WTC11 (cell line): Measurements from ENCODE around the gene FPR3. TPM values are rescaled to one million over a fixed set of nuclear protein-coding genes. Genes with fewer than 3 reads are reported as not detected.

Experiments used
- ATAC-seq: fragments of 200-7000 bp; cut with Tn5 transposase; 2 replicates; pipeline ENCODE4 v1.10.0; 2021; ENCODE audit warnings: mild to moderate bottlenecking, moderate library complexity
- CTCF ChIA-PET: fragments of 300-600 bp; sonication (Branson Sonifier 250); formaldehyde crosslinking; loops from one replicate; lab custom pipeline; 2021; ENCODE audit warnings: antibody characterized with exemption; lab: Charles Lee
- POLR2A ChIA-PET: fragments of 350-600 bp; sonication (Branson Sonifier 250); formaldehyde crosslinking; loops from one replicate; lab custom pipeline; 2021; ENCODE audit warnings: antibody characterized with exemption; lab: Charles Lee
- DNase-seq: peaks from one replicate; pipeline ENCODE4 v3.0.0; 2021; ENCODE audit warnings: low spot score
- H3K27ac Mint-ChIP-seq: 2 replicates; pipeline ENCODE4 v1.8.0; 2021; ENCODE audit warnings: mixed read lengths
- H3K27me3 Mint-ChIP-seq: 2 replicates; pipeline ENCODE4 v1.8.0; 2021; ENCODE audit warnings: low read depth, mild to moderate bottlenecking, moderate library complexity, mixed read lengths
- H3K36me3 Mint-ChIP-seq: 2 replicates; pipeline ENCODE4 v1.8.0; 2021; ENCODE audit warnings: mixed read lengths
- H3K4me1 Mint-ChIP-seq: 2 replicates; pipeline ENCODE4 v1.8.0; 2022; ENCODE audit warnings: mixed read lengths
- H3K4me3 Mint-ChIP-seq: 2 replicates; pipeline ENCODE4 v1.8.0; 2021; ENCODE audit warnings: mild to moderate bottlenecking, moderate library complexity, mixed read lengths
- H3K9me3 Mint-ChIP-seq: 2 replicates; pipeline ENCODE4 v1.8.0; 2021; ENCODE audit warnings: mixed read lengths
- CBFB ChIP-seq: sonication (generic); formaldehyde crosslinking; IDR thresholded peaks from 2 replicates; pipeline ENCODE4 v1.8.1; 2022; ENCODE audit warnings: mild to moderate bottlenecking, low read depth, missing genetic modification reagents
- ESRRA ChIP-seq: sonication (generic); formaldehyde crosslinking; IDR thresholded peaks from 2 replicates; pipeline ENCODE4 v1.8.1; 2022; ENCODE audit warnings: mild to moderate bottlenecking, missing genetic modification reagents, borderline replicate concordance
- GRHL2 ChIP-seq: fragments of 250-450 bp; sonication (Bioruptor Pico); IDR thresholded peaks from 2 replicates; pipeline ENCODE4 v1.8.0; 2022; ENCODE audit warnings: mild to moderate bottlenecking, moderate library complexity; ENCODE audit not compliant: insufficient replicate concordance, severe bottlenecking
- NR2C2 ChIP-seq: sonication (generic); formaldehyde crosslinking; IDR thresholded peaks from 2 replicates; pipeline ENCODE4 v1.8.0; 2022; ENCODE audit warnings: mild to moderate bottlenecking, missing genetic modification reagents
- RORB ChIP-seq: fragments of 250-450 bp; sonication (Bioruptor Pico); IDR thresholded peaks from 2 replicates; pipeline ENCODE4 v1.9.0; 2021; ENCODE audit warnings: mild to moderate bottlenecking
- TEAD4 ChIP-seq: sonication (generic); formaldehyde crosslinking; IDR thresholded peaks from 2 replicates; pipeline ENCODE4 v1.8.0; 2022; ENCODE audit warnings: mild to moderate bottlenecking, missing genetic modification reagents
- TP53 ChIP-seq: sonication (generic); formaldehyde crosslinking; IDR thresholded peaks from 2 replicates; pipeline ENCODE4 v1.8.1; 2023; ENCODE audit warnings: mild to moderate bottlenecking, missing genetic modification reagents
- ZBTB21 ChIP-seq: sonication (generic); formaldehyde crosslinking; IDR thresholded peaks from 2 replicates; pipeline ENCODE4 v1.8.1; 2023; ENCODE audit warnings: mild to moderate bottlenecking, missing genetic modification reagents, borderline replicate concordance
- ZBTB43 ChIP-seq: sonication (generic); formaldehyde crosslinking; IDR thresholded peaks from 2 replicates; pipeline ENCODE4 v1.8.1; 2023; ENCODE audit warnings: mild to moderate bottlenecking, missing genetic modification reagents
- ZNF232 ChIP-seq: sonication (generic); formaldehyde crosslinking; IDR thresholded peaks from 2 replicates; pipeline ENCODE4 v1.8.0; 2022; ENCODE audit warnings: mild to moderate bottlenecking, missing genetic modification reagents
- ZNF317 ChIP-seq: sonication (generic); formaldehyde crosslinking; IDR thresholded peaks from 2 replicates; pipeline ENCODE4 v1.8.1; 2023; ENCODE audit warnings: low read depth, mild to moderate bottlenecking, moderate library complexity, missing genetic modification reagents, borderline replicate concordance
- ZNF416 ChIP-seq: fragments of 250-450 bp; sonication (Bioruptor Pico); IDR thresholded peaks from 2 replicates; pipeline ENCODE4 v1.9.0; 2021; ENCODE audit warnings: mild to moderate bottlenecking, inconsistent platforms
- ZNF512 ChIP-seq: sonication (generic); formaldehyde crosslinking; IDR thresholded peaks from 2 replicates; pipeline ENCODE4 v1.8.1; 2022; ENCODE audit warnings: missing genetic modification reagents, borderline replicate concordance
- total RNA-seq: library from RNA; stranded (reverse); gene quantifications from 3 replicates; pipeline ENCODE4 v1.2.3, GENCODE V29; 2021
- TF ChIP-seq, protein P1 (sequence below): fragments of 250-450 bp; sonication (Bioruptor Pico); IDR thresholded peaks from 2 replicates; pipeline ENCODE4 v1.9.0; 2021; ENCODE audit warnings: moderate library complexity, mild to moderate bottlenecking, inconsistent platforms, borderline replicate concordance
- TF ChIP-seq, protein P2 (sequence below): sonication (generic); formaldehyde crosslinking; IDR thresholded peaks from 2 replicates; pipeline ENCODE4 v1.8.0; 2022; ENCODE audit warnings: mild to moderate bottlenecking, missing genetic modification reagents
- TF ChIP-seq, protein P3 (sequence below): sonication (generic); formaldehyde crosslinking; IDR thresholded peaks from 2 replicates; pipeline ENCODE4 v1.8.1; 2023; ENCODE audit warnings: mild to moderate bottlenecking, moderate library complexity, missing genetic modification reagents
- TF ChIP-seq, protein P4 (sequence below): sonication (generic); formaldehyde crosslinking; IDR thresholded peaks from 2 replicates; pipeline ENCODE4 v1.8.0; 2022; ENCODE audit warnings: mild to moderate bottlenecking, missing genetic modification reagents
- TF ChIP-seq, protein P5 (sequence below): fragments of 250-450 bp; sonication (Bioruptor Pico); conservative IDR thresholded peaks from 2 replicates; pipeline ENCODE4 v1.9.0; 2021; ENCODE audit warnings: mild to moderate bottlenecking

FPR3 gene
- total RNA-seq, 1 experiment from 2014 or later = not detected

DNA sequence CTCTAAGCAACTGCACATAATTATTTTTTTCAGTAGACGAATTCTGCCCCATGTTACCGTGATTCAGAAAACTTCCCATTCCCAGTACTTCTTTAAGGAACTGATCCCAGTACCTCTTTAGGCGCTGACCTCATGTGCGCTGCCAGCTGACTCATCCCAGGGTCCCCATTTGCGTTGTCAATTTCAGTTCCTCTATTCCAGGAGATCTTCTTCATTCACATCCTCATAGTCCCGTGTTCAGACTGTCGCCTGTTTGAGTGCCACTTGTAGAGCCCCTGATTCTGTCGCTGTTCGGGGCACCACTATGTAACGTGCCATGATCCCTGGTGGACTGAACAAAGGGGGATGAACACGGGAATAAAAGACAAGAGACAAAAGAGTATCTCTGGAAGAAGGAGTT is 16.4 kb downstream of the FPR3 start:
- DNase-seq (no peak), ATAC-seq (no peak)
- H3K4me1 Mint-ChIP-seq = peaks cover 11% of the 10 kb centered on the region; the same call in 1 of the 2 replicates
- 0 out of 2 replicates have a peak, but pooled peaks cover 2% of the 10 kb centered on the region for H3K27me3 Mint-ChIP-seq
- no peak overlapping the region for H3K4me3 Mint-ChIP-seq
- H3K27ac Mint-ChIP-seq = no peak overlapping the region
- TF ChIP-seq TP53 (CRISPR knock-in tag) = no peak
- peaks cover 78% of the 10 kb centered on the region for H3K9me3 Mint-ChIP-seq
- POLR2A ChIA-PET = no interaction called here
- peaks cover 73% of the 10 kb centered on the region for H3K36me3 Mint-ChIP-seq
- CTCF ChIA-PET = no interaction called here

- DNase-seq (no peak), ATAC-seq (no peak)
- Mint-ChIP-seq H3K36me3 (peaks cover 38% of the 10 kb centered on the region), H3K9me3 (peaks cover 48% of the 10 kb centered on the region), H3K4me1 (peaks cover 4% of the 10 kb centered on the region), H3K4me3 (no peak overlapping the region), H3K27me3 (0 out of 2 replicates have a peak, but pooled peaks cover 2% of the 10 kb centered on the region)
- TF ChIP-seq GRHL2 (CRISPR knock-in tag) (no peak), ESRRA (no peak)
- TF ChIP-seq, protein P1, sequence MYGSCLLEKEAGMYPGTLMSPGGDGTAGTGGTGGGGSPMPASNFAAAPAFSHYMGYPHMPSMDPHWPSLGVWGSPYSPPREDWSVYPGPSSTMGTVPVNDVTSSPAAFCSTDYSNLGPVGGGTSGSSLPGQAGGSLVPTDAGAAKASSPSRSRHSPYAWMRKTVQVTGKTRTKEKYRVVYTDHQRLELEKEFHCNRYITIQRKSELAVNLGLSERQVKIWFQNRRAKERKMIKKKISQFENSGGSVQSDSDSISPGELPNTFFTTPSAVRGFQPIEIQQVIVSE (CRISPR knock-in tag) = no peak
- TF ChIP-seq, all 79 proteins: peak for 0
- ChIA-PET CTCF (no interaction called here), POLR2A (no interaction called here)
- no peak overlapping the region for H3K27ac Mint-ChIP-seq
Measured at GRCh38 chr19:51815043-51815442, 20.1 kb downstream of the FPR3 start.

DNA sequence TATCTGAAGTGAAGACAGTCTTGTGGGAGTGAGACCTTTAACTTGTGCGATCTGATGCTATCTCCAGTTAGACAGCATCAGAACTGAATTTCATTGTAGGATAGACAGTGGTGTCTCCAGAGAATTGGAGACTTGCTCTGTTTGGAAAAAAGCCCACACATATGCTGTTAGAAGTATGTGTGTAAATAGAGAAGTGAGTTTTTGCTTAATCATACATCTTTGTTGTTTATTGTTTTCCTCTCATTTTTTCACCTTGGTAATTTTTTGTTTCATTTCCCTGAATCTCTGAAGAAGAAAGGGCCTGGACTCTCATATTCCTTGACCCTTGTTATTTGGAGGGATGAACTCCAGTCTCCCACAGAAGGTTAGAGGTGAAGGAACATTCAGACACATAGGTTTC is 21.8 kb downstream of the FPR3 start:
- ATAC-seq (no peak), DNase-seq (no peak)
- ChIA-PET CTCF (no interaction called here), POLR2A (no interaction called here)
- Mint-ChIP-seq H3K27me3 (0 out of 2 replicates have a peak, but pooled peaks cover 2% of the 10 kb centered on the region), H3K9me3 (peaks cover 43% of the 10 kb centered on the region), H3K4me1 (peaks cover 9% of the 10 kb centered on the region), H3K36me3 (peaks cover 21% of the 10 kb centered on the region), H3K4me3 (no peak overlapping the region), H3K27ac (no peak overlapping the region)
- no peak for TF ChIP-seq ZBTB43 (CRISPR knock-in tag)
- no peak for TF ChIP-seq ZNF232 (CRISPR knock-in tag)
- no peak for TF ChIP-seq ZNF317 (CRISPR knock-in tag)
- TF ChIP-seq TEAD4 = no peak
- no peak for TF ChIP-seq ZNF512
- TF ChIP-seq, protein P2, sequence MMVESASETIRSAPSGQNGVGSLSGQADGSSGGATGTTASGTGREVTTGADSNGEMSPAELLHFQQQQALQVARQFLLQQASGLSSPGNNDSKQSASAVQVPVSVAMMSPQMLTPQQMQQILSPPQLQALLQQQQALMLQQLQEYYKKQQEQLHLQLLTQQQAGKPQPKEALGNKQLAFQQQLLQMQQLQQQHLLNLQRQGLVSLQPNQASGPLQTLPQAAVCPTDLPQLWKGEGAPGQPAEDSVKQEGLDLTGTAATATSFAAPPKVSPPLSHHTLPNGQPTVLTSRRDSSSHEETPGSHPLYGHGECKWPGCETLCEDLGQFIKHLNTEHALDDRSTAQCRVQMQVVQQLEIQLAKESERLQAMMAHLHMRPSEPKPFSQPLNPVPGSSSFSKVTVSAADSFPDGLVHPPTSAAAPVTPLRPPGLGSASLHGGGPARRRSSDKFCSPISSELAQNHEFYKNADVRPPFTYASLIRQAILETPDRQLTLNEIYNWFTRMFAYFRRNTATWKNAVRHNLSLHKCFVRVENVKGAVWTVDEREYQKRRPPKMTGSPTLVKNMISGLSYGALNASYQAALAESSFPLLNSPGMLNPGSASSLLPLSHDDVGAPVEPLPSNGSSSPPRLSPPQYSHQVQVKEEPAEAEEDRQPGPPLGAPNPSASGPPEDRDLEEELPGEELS (CRISPR knock-in tag) = no peak
- no peak for TF ChIP-seq NR2C2 (CRISPR knock-in tag)
- TF ChIP-seq ZBTB21 (CRISPR knock-in tag) = no peak

DNA sequence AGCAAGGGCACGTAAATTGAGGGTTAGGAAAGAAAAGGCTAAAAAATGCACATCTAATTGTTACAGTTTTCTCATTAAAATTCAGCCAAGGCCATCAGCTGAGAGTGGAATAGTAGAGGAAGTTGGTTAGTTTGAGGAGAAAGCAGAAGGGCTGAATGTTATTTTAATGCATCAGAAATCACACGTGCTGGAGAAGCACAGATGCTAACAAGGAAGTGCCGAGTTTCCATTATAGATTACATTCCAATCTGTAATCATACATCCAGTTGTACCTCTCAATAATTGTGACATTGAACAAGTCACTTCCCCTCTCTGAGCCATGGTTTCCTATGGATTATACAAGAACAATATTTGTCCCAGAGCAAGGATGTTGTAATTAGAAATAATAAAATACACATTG is 25.1 kb downstream of the FPR3 start:
- Mint-ChIP-seq H3K4me3 (no peak overlapping the region), H3K27me3 (no peaks in the 10 kb centered on the region), H3K9me3 (peaks cover 45% of the 10 kb centered on the region), H3K4me1 (peaks cover 15% of the 10 kb centered on the region), H3K27ac (no peak overlapping the region), H3K36me3 (peaks cover 18% of the 10 kb centered on the region)
- ChIA-PET CTCF (no interaction called here), POLR2A (no interaction called here)
- no peak for ATAC-seq
- DNase-seq = no peak
- TF ChIP-seq CBFB (CRISPR knock-in tag) (no peak), RORB (CRISPR knock-in tag) (no peak), ZNF416 (CRISPR knock-in tag) (no peak), GRHL2 (CRISPR knock-in tag) (no peak)
- TF ChIP-seq, protein P3, sequence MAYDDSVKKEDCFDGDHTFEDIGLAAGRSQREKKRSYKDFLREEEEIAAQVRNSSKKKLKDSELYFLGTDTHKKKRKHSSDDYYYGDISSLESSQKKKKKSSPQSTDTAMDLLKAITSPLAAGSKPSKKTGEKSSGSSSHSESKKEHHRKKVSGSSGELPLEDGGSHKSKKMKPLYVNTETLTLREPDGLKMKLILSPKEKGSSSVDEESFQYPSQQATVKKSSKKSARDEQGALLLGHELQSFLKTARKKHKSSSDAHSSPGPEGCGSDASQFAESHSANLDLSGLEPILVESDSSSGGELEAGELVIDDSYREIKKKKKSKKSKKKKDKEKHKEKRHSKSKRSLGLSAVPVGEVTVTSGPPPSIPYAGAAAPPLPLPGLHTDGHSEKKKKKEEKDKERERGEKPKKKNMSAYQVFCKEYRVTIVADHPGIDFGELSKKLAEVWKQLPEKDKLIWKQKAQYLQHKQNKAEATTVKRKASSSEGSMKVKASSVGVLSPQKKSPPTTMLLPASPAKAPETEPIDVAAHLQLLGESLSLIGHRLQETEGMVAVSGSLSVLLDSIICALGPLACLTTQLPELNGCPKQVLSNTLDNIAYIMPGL = no peak
- TF ChIP-seq, protein P4, sequence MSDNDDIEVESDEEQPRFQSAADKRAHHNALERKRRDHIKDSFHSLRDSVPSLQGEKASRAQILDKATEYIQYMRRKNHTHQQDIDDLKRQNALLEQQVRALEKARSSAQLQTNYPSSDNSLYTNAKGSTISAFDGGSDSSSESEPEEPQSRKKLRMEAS (CRISPR knock-in tag) = no peak
- TF ChIP-seq, protein P5, sequence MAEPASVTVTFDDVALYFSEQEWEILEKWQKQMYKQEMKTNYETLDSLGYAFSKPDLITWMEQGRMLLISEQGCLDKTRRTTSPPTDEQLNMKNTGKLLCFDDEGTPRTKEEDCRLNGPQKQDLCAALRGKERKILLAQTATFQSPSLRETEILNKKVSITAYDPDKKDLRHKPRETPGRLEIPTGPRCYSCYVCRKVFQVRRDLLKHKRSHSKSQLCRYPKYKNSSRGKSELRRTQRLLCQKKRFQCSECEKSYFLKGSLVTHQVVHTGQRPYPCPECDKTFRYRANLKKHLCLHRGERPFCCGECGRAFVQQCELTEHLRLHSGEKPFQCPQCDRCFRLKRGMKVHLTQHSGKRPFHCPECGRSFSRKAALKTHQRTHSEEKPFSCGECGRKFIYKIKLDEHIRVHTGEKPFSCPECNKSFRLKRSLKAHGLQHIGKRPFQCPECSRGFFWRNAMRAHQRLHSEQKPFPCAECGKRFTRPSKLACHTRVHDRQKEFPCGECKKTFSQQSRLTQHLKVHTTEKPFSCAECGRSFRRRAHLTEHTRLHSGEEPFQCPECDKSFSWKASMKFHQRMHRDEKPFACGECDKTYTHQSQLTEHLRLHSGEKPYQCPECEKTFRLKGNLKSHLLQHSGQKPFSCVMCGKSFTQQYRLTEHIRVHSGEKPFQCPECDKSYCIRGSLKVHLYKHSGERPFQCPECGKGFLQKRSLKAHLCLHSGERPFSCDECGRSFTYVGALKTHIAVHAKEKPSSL = no peak
